ENCODE data around the gene TMLHE. TPM values are rescaled to one million over a fixed set of nuclear protein-coding genes. Genes with fewer than 3 reads are reported as not detected.
"Not testable (repeated sequence)": the region's sequence is repeated elsewhere in the genome, so short reads cannot be mapped to it uniquely, and the experiment has no call there.

Gene TMLHE
- total RNA-seq, 1 experiment from 2014 or later, result 36.4 TPM

- H3K36me3 ChIP-seq (ENCODE audit: control insufficient read depth, insufficient read depth, low read length), result peaks cover 7% of the 10 kb centered on the region; the same call in 1 of the 2 replicates
- CTCF ChIA-PET, result no interaction called here
- in situ Hi-C loops (cut with HindIII; ENCODE audit: low pct_unique_long_range_greater_than_20kb, low sequenced_read_pairs) (no loop called here), intact Hi-C loops (cut with micrococcal nuclease; ENCODE audit: unreplicated experiment) (no loop called here)
- no peaks in the 10 kb centered on the region for H3K27me3 ChIP-seq (ENCODE audit: control insufficient read depth, insufficient read depth, low read length)
- no peak for TF ChIP-seq POLR2AphosphoS5 (IDR thresholded peaks at IDR 0.05; ENCODE audit: low read depth, low read length)
- TF ChIP-seq, protein P1, sequence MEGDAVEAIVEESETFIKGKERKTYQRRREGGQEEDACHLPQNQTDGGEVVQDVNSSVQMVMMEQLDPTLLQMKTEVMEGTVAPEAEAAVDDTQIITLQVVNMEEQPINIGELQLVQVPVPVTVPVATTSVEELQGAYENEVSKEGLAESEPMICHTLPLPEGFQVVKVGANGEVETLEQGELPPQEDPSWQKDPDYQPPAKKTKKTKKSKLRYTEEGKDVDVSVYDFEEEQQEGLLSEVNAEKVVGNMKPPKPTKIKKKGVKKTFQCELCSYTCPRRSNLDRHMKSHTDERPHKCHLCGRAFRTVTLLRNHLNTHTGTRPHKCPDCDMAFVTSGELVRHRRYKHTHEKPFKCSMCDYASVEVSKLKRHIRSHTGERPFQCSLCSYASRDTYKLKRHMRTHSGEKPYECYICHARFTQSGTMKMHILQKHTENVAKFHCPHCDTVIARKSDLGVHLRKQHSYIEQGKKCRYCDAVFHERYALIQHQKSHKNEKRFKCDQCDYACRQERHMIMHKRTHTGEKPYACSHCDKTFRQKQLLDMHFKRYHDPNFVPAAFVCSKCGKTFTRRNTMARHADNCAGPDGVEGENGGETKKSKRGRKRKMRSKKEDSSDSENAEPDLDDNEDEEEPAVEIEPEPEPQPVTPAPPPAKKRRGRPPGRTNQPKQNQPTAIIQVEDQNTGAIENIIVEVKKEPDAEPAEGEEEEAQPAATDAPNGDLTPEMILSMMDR (IDR thresholded peaks at IDR 0.05), result no peak
- TF ChIP-seq REST (IDR thresholded peaks at IDR 0.05; ENCODE audit: insufficient read depth in 1 of 2, low read depth in 2 of 2, low read length in 1 of 2), result no peak
- H3K4me3 ChIP-seq (ENCODE audit: low read depth in 2 of 2, low read length in 2 of 2), result no peak overlapping the region
- no TSS peak for BruUV-seq (replicated peaks)
- no peak for DNase-seq (ENCODE audit: low read depth, low spot score)
- ATAC-seq, result no peak
- H3K27ac ChIP-seq (ENCODE audit: low read length), result no peak overlapping the region
- no peaks in the 10 kb centered on the region for H3K4me1 ChIP-seq (ENCODE audit: control insufficient read depth, insufficient read depth, low read length)
- POLR2A ChIA-PET, result no interaction called here
- no peaks in the 10 kb centered on the region for H3K9me3 ChIP-seq (ENCODE audit: control insufficient read depth, insufficient read depth, low read depth, low read length)
These were observed 98.5 kb downstream of the TMLHE start for GRCh38 chrX:155514225-155514624.

DNA sequence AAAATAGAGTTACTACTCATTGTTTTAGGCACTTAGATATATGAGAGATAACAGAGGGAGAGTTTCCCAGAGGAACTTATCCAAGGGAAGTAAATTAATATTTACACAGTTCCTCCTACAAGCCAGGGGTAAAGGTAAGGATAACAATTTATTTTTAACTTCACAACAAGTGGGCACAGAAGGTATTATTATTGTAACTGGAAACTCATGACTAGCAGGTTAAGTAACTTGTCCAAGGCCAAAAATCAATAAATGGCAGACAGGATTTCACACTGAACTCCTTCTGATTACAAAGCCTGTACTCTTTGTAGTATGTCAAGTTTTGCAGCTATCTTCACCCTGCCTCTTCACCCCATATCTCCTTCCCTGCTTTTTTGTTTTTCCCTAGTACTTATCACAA is 107.5 kb downstream of the TMLHE start:
- no peaks in the 10 kb centered on the region for H3K27me3 ChIP-seq (ENCODE audit: control insufficient read depth, insufficient read depth, low read length)
- ChIA-PET CTCF (no interaction called here), POLR2A (no interaction called here)
- H3K4me1 ChIP-seq (ENCODE audit: control insufficient read depth, insufficient read depth, low read length), result no peaks in the 10 kb centered on the region
- in situ Hi-C loops (cut with HindIII; ENCODE audit: low pct_unique_long_range_greater_than_20kb, low sequenced_read_pairs), result no loop called here
- no peak for TF ChIP-seq REST (IDR thresholded peaks at IDR 0.05; ENCODE audit: insufficient read depth in 1 of 2, low read depth in 2 of 2, low read length in 1 of 2)
- TF ChIP-seq SIN3A (IDR thresholded peaks at IDR 0.05; ENCODE audit: borderline replicate concordance, insufficient read depth, low read depth, low read length), result no peak
- no peak for TF ChIP-seq TCF7L2 (IDR thresholded peaks at IDR 0.05; ENCODE audit: low read depth, low read length)
- TF ChIP-seq, protein P1 (IDR thresholded peaks at IDR 0.05), result no peak
- TF ChIP-seq POLR2AphosphoS5 (IDR thresholded peaks at IDR 0.05; ENCODE audit: low read depth, low read length), result no peak
- intact Hi-C loops (cut with micrococcal nuclease; ENCODE audit: unreplicated experiment), result no loop called here
- no peak for ATAC-seq
- DNase-seq (ENCODE audit: low read depth, low spot score), result no peak
- peaks cover 2% of the 10 kb centered on the region; the same call in 1 of the 2 replicates for H3K36me3 ChIP-seq (ENCODE audit: control insufficient read depth, insufficient read depth, low read length)
- no peak overlapping the region for H3K27ac ChIP-seq (ENCODE audit: low read length)
- no TSS peak for BruUV-seq (replicated peaks)
- no peaks in the 10 kb centered on the region for H3K9me3 ChIP-seq (ENCODE audit: control insufficient read depth, insufficient read depth, low read depth, low read length)
- H3K4me3 ChIP-seq (ENCODE audit: low read depth in 2 of 2, low read length in 2 of 2), result no peak overlapping the region

DNA sequence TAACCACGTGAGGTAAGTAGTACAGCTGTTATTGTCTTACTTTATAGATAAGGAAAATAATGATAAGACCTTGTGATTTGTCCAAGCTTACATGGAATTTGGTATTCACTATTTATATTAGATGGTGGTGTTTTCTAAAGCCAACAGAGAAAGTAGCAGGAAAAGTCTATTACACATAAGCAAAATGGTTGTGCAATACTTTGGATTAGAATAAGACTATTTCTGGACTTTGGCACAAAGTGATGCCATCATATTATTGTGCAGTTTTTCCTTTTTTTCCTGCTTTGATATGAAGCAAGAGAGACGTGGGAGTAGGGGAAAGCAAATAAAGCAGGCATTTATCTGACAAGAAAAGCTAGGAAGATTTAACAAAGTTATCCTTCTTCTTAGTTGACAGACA is 117.6 kb downstream of the TMLHE start:
- H3K4me3 ChIP-seq (ENCODE audit: low read depth in 2 of 2, low read length in 2 of 2); H3K4me1 ChIP-seq (ENCODE audit: control insufficient read depth, insufficient read depth, low read length); BruUV-seq (replicated peaks); H3K36me3 ChIP-seq (ENCODE audit: control insufficient read depth, insufficient read depth, low read length); DNase-seq (ENCODE audit: low read depth, low spot score); H3K27ac ChIP-seq (ENCODE audit: low read length); POLR2A ChIA-PET; H3K9me3 ChIP-seq (ENCODE audit: control insufficient read depth, insufficient read depth, low read depth, low read length); H3K27me3 ChIP-seq (ENCODE audit: control insufficient read depth, insufficient read depth, low read length); intact Hi-C loops (cut with micrococcal nuclease; ENCODE audit: unreplicated experiment); CTCF ChIA-PET; ATAC-seq; in situ Hi-C loops (cut with HindIII; ENCODE audit: low pct_unique_long_range_greater_than_20kb, low sequenced_read_pairs): not testable (repeated sequence)

GRCh38 chrX:155491421-155491820 is 121.3 kb downstream of the TMLHE start:
- in situ Hi-C loops (cut with HindIII; ENCODE audit: low pct_unique_long_range_greater_than_20kb, low sequenced_read_pairs); DNase-seq (ENCODE audit: low read depth, low spot score); H3K4me3 ChIP-seq (ENCODE audit: low read depth in 2 of 2, low read length in 2 of 2); H3K9me3 ChIP-seq (ENCODE audit: control insufficient read depth, insufficient read depth, low read depth, low read length); BruUV-seq (replicated peaks); H3K4me1 ChIP-seq (ENCODE audit: control insufficient read depth, insufficient read depth, low read length); H3K27ac ChIP-seq (ENCODE audit: low read length); intact Hi-C loops (cut with micrococcal nuclease; ENCODE audit: unreplicated experiment); ATAC-seq; H3K27me3 ChIP-seq (ENCODE audit: control insufficient read depth, insufficient read depth, low read length); POLR2A ChIA-PET; CTCF ChIA-PET; H3K36me3 ChIP-seq (ENCODE audit: control insufficient read depth, insufficient read depth, low read length): not testable (repeated sequence)

Data from Panc1 (cell line).